Measurements from ENCODE around the gene PLCL2.

DNA sequence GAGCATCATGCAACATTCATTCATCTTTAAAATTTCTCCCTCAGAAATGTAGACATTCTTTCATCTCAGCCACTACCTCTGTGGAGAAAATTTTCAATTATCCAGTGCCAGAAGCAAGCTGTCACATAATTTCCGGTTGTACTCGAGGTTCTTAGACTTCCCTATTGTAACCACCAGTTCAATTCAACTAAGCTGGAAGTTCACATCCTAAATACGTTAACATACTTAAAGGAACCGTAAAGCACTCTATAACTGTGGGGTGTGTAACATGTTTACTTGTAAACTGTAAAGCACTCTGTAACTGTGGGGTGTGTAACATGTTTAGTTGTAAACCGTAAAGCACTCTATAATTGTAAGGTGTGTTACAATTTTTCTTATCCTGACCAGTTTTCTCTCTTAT lies 150.3 kb downstream of the PLCL2 start:
- TF ChIP-seq CTCF (IDR thresholded peaks at IDR 0.05) (no peak), EZH2 (IDR thresholded peaks at IDR 0.05) (no peak), EZH2phosphoT487 (IDR thresholded peaks at IDR 0.05) (no peak)
